Measurements from ENCODE around the gene CDHR1.

CDHR1 gene

GRCh38 chr10:84238909-84239308 lies 44.6 kb downstream of the CDHR1 start:
- TF ChIP-seq CTCF (IDR thresholded peaks at IDR 0.05): no peak
- Histone ChIP-seq H3K36me3 (no peaks in the 10 kb centered on the region), H3K9me3 (no peaks in the 10 kb centered on the region), H3K27ac (no peak overlapping the region), H3K4me3 (ENCODE audit: low read depth in 1 of 2, low read length in 1 of 2) (no peak overlapping the region), H3K27me3 (peaks cover 26% of the 10 kb centered on the region), H3K4me1 (ENCODE audit: control insufficient read depth in 1 of 2, insufficient read depth in 1 of 2, low read depth in 1 of 2, low read length in 1 of 2) (no peaks in the 10 kb centered on the region)

DNA sequence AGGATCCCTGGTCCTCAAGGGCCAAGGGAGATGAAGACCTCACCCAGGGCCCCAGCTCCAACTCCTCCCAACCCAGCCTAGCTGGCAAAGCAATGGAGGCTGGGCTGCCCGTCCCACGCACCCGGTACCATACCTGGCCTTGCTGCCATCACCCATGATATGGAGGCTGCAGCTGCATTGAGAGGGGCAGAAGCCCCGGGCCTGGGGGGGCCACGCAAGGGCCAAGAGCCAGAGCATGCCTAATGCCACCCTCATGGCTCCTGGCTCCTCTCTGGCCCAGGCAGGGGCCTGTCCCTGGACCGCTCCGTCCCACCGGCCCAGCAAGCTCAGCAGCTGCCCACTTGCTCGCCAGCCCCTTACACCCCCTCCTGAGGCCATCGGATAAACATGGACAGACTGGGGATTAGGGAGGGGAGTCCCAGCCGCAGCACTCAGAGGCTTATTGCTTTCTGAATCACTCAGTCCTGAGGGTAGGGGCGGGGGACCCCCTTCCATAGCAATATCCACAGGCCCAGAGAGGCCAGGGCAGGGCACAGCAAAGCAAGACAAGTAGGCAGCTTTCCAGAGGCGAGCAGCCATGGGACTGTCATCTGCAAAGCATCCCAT lies 47.0 kb downstream of the CDHR1 start, which contains the start of gene LRIT1:
TSS of gene LRIT1 (minus strand) at position 362 of the 606 bp plus-strand sequence. CDS start at position 255, 107 bp downstream.
- no peak within 1 kb of the TSS for H3K4me3 ChIP-seq (ENCODE audit: low read depth in 1 of 2, low read length in 1 of 2)
- no peaks in the 10 kb centered on the region for H3K4me1 ChIP-seq (ENCODE audit: control insufficient read depth in 1 of 2, insufficient read depth in 1 of 2, low read depth in 1 of 2, low read length in 1 of 2)
- H3K9me3 ChIP-seq: no peaks in the 10 kb centered on the region
- H3K27me3 ChIP-seq: peaks cover 24% of the 10 kb centered on the region
- no peaks in the 10 kb centered on the region for H3K36me3 ChIP-seq
- no peak within 1 kb of the TSS for H3K27ac ChIP-seq
- no peak for TF ChIP-seq CTCF (IDR thresholded peaks at IDR 0.05)

DNA sequence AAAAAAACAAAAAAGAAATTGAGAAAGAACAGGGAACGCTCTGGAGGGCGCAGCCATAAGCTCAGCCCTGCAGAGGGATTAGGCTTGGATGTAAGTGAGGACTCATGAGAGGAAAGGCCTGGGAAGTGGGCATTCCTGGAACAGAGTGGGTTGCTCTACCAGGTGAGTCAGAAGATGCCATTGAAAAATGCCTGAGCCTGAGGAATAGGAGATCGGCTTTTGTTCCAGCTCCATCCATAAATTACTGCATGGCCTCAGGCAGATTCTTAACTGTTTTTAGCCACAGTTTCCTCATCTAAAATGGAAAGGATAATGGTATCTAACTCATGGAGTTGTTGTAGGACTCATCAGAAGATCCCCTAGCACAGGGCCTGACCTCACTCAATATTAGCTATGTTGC lies 49.4 kb downstream of the CDHR1 start:
- Histone ChIP-seq H3K4me3 (ENCODE audit: low read depth in 1 of 2, low read length in 1 of 2) (no peak overlapping the region), H3K4me1 (ENCODE audit: control insufficient read depth in 1 of 2, insufficient read depth in 1 of 2, low read depth in 1 of 2, low read length in 1 of 2) (no peaks in the 10 kb centered on the region), H3K27me3 (peaks cover 5% of the 10 kb centered on the region), H3K27ac (no peak overlapping the region), H3K36me3 (no peaks in the 10 kb centered on the region), H3K9me3 (no peaks in the 10 kb centered on the region)
- no peak for TF ChIP-seq CTCF (IDR thresholded peaks at IDR 0.05)

- no peaks in the 10 kb centered on the region for H3K4me1 ChIP-seq (ENCODE audit: control insufficient read depth in 1 of 2, insufficient read depth in 1 of 2, low read depth in 1 of 2, low read length in 1 of 2)
- TF ChIP-seq CTCF (IDR thresholded peaks at IDR 0.05): no peak
These were observed 50.4 kb downstream of the CDHR1 start, which contains the start of gene RGR for GRCh38 chr10:84244651-84245270. Gene RGR (plus strand): TSS chr10:84245053. CDS start chr10:84245091, 38 bp downstream.

GRCh38 chr10:84247496-84247895 lies 53.2 kb downstream of the CDHR1 start:
- no peaks in the 10 kb centered on the region for H3K9me3 ChIP-seq
- no peaks in the 10 kb centered on the region for H3K36me3 ChIP-seq
- no peaks in the 10 kb centered on the region for H3K27me3 ChIP-seq
- H3K4me3 ChIP-seq (ENCODE audit: low read depth in 1 of 2, low read length in 1 of 2): no peak overlapping the region
- no peak overlapping the region for H3K27ac ChIP-seq
- TF ChIP-seq CTCF (IDR thresholded peaks at IDR 0.05): no peak
- no peaks in the 10 kb centered on the region for H3K4me1 ChIP-seq (ENCODE audit: control insufficient read depth in 1 of 2, insufficient read depth in 1 of 2, low read depth in 1 of 2, low read length in 1 of 2)

More at GRCh38 chr10:84244651-84245270, 50.4 kb downstream of the CDHR1 start, which contains the start of gene RGR:
- no peaks in the 10 kb centered on the region for H3K36me3 ChIP-seq
- H3K9me3 ChIP-seq: no peaks in the 10 kb centered on the region
- no peaks in the 10 kb centered on the region for H3K27me3 ChIP-seq
- H3K4me3 ChIP-seq (ENCODE audit: low read depth in 1 of 2, low read length in 1 of 2): no peak within 1 kb of the TSS
- no peak within 1 kb of the TSS for H3K27ac ChIP-seq

Measured in neutrophil (primary cell).